LoVo (cell line): ENCODE measurements around the gene FATE1.

ENCODE experiments used
- DNase-seq: peaks from one replicate; pipeline ENCODE4 v3.0.0-alpha.2; 2016; ENCODE audit warnings: low spot score

The FATE1 gene

DNA sequence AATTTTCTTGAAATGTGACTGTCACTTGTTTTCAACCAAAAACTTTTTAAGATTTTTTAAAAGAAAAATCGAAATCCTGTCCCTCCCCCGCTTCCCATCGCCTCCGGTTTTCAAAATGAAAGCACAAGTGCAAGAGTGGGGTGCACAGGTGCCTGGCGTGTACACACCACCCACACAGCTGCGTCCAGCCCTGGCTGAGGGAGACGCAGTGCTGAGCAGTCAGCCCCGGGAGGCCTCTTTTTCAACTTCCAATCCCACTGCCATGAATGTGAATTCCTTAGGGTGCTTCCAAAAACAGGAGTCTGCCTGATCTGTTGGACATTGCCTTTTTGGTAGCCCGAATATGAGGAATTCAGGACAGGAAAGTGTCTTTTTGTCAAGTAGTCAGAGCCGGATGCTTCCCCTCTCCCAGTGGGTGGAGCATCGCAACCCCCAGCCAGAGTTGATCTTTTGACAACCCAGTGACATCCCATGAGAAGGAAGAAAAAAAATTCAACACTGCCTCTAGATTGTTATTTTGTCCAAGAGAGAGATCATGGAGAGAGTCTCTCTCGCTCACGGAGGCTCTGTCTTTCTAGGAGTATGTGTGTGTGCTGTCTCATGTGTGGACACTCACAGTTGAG, 11.7 kb upstream of the FATE1 start:
- DNase-seq, result no peak

DNA sequence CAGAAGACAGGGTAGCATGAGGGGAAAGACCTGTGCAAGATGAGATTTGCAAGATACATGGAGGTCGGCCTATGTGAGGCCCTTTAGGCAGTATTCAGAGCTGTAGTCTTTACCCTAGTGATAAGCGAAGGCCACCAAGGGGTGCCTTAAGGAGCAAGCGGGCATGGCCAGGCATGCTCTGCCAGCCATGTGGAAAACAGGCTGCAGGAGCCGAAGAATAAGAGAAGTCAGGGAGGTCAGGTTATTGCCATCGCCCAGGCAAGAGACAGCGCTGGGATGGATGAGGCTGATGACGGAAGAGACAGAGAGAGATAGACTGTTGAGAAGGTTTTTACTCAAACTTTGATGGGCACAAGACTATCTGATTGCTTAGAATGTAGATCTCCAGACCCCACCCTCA, 7.0 kb upstream of the FATE1 start:
- no peak for DNase-seq

DNA sequence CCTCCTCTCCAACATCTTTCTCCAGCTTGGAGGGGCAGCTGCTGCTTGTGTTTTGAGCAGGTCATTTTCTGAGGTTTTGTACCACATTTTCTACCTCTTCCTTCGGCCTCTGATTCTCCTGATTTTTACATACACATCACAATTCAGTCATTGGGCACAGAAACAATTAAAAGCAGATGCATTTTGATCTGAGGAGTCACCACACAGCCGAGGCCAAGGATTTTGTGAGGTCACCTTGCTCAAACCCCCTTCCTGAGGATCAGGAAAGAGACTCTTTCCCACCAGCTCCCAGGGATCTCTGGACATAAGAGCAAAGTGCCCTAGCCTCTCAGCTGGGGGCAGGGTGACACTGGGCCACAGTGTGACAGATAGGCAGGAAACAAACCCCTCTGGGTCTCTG, 5.4 kb upstream of the FATE1 start:
- no peak for DNase-seq

DNA sequence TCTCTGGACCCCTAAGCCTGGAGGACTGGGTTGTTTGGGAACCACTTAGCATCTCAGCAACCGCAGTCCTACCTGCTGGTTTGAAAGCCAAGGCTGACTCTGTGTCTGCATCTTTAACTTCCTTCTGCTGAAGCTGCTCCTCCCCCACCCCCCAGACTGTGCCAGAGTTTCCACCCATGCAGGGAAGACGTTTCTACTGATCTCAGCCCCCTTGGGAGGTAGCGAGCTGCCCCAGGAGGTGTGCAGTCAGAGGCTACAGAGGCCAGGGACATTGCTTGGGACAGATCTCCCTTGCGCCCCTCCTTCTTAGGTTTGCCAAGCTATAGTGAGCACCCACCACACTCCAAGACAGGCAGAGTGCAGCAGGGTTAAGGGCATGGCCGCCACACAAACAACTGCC, 4.7 kb upstream of the FATE1 start:
- DNase-seq, result no peak

DNA sequence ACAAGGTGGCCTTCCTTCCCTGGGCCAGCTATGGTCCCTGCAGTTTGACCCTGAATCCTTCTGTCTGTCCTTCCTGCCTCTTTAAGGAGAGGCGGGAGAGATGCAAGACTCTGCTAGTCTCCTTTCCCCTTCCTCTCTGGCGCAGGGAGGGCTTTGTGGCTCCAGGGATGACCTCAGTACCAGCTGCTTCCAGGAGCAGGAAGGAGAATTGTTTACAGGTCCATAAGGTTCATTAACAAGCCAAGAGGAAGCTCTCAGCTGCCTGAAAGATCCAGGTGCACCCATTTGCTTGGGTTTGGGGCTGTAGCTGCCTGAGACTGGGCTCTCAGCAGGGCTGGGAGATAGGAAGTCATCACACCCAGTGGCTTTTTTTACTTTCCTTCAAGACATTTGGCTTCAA, 4.0 kb upstream of the FATE1 start:
- no peak for DNase-seq

DNA sequence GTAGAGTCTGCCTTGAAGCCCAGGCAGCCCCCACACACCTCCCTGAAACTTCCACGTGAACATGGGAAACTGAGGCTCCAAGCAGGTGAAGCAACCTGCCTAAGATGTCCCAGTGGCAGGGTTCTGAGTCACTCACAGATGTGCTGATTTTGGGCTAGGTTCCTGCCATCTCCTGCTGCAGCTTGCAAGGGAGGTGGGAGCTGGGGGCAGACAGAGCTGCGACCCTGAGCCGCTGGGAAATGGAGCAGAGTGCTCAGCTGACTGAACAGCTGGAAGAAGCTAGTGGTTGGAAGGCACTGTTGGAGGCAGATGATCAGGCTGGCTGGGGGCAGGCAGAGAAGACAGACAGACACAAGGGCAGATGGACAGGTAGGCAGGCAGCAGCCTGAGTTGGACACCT, 3.6 kb upstream of the FATE1 start:
- no peak for DNase-seq

DNA sequence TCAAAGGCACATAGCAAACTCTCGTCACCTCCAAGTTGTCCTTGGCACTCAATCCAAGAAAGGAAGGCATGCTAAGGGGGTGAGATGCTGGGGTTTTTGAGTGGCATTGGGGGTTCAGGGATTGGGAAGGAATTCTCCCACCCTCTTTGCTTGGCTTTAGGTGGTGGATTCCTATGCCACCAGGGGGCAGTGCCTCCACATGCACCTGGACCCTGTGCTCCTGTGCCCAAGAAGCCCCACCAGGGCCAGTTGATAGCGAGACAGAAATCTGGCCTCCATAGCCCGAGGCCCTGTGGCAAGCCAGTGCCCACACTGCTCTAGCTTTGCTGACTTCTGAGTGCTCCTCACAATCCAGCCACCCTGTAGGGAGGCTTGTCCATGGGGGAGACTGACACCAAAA, 2.0 kb upstream of the FATE1 start:
- DNase-seq, result no peak

DNA sequence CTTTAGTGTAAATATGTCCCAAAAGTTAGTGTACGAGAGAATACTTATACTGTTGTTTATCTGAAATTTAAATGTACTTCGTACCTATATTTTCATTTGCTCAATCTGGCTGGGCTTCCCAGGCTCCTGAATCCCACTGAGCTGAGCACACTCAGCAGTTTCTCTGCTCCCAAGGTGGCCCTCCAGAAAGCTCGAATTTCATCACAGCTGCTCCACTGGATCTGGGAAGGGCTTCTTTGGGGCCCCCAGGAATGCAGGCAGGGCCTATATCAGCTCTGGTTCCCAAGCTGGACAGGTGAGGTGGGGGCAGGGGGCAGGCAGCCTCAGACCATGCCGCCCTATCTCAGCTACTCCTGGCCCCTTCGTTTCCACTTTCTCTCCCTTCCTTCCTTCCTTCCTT, 1.5 kb upstream of the FATE1 start:
- no peak for DNase-seq

DNA sequence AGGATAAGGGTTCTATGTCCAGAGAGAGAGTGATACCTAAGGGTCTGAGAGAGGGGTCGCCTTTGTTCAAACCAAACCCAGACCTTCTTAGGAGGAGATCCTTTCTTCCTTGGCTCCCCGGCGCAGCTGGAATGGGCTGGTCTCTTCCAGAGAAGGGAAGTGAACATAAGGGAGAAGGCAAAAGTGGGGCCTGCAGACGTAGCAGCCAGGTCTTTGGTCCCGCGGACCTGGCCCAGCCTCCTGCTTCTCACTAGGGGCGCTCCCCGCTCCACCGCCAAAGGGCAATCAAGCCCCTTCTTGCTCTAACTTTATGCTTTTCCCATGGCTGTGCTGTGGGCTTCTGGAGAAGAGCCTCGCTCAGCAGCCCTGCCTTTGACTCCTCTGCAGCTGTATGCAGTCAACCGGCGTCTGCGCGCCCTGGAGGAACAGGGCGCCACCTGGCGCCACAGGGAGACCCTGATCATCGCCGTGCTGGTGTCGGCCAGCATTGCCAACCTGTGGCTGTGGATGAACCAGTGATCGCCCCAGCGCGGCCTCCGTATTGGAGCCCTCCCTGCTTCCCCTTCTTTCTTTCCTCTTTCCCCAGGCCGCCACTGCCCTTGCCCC, 6.5 kb downstream of the FATE1 start:
- no peak for DNase-seq

DNA sequence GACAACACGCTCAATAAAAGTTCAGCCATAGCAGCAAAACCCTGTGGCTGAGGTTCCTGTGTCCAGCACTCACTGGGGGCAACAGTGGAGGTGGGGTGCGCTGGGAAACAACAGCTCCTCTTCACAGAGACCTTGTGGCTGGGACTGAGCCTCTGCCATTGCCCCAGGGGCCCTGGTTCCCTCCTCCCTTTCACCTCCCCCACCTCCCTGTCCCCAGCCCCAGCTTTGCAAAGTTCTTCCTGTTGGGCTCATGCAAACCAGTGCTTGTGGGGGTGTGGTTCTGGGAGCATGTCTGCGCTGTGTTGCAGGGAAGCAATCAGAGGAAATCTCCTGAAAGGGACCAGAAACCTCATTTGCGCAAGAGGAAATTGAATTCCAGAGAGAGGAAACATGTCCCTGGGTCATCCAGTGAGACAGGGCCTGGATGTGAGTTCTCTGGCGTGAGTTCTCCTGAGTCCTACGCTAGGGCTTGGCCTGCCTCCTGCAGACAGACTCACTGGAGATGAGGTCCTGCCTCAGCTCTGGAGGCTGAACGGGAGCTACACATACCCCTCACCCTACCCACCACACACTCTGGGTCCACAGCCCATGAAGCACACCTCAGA, 7.4 kb downstream of the FATE1 start:
- no peak for DNase-seq

DNA sequence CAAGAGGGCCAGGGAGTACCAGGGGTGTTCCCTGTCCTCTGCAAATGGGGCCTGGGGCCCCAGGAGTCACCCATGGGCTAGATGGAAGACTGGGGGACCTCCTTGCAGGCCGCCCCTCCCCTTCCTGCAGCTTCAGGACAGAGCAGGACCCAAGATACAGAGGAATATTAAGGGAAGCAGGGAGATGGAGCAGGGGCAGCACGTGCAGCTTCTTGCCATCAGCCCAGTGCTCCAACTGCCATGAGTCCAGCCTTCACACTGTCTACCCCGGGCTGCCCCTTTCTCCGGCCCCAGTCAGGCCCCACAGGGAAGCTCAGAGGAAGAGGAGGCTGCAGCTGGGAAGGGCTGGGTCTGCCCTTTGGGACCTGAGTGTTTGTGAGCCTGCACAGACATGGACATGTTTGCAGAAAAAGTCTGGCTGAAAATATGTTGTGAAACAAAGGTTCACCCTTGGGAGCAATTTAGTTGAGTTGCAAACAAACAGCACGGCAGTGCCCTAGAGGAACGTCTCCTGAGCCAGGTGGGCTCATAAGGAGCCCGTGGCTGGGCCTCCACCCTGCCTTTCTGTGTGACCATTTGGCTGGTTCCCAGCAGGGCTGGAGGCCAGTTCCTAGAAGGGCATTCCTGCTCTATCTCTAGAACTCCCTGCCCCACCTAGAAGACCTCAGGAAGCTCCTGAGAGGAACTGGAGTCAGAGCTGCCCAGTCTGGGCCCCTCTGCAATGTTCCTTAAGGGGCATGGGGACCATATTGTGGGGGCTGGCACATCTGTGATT, 8.9 kb downstream of the FATE1 start:
- no peak for DNase-seq

DNA sequence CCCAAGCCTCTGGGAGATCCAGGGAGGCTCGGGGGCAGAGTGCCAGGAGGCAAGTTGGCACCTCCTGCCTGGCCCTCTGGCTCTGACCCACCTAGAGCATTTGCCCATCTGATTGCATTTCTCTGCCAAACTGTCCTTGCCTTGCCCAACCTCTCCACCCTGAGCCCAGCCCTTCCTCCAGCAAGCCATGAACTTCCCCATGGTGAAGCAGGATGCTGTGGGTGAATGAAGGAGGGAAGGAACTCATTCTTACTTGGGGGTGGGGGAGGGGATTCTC, 9.4 kb downstream of the FATE1 start:
- no peak for DNase-seq

DNA sequence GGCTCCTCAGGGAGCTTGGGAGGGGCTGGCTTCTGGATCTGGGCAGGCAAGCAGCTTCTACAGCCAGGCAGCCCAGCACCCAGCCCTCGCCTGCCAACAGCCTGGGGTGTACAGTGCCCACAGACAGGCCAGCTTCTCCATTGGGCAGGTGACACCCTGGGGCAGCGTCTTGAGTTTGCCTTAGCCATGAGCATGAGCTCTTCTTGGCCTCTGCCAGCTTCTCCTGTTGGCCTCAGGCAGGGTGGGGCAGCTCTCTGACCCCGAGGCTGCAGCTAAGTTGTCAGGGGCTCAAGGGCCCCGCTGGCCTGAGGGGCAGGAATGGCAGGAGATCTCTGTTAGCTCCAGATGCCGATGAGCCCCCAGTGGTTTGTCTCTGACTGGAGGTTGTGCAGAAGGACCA, 10.9 kb downstream of the FATE1 start:
- DNase-seq, result no peak

DNA sequence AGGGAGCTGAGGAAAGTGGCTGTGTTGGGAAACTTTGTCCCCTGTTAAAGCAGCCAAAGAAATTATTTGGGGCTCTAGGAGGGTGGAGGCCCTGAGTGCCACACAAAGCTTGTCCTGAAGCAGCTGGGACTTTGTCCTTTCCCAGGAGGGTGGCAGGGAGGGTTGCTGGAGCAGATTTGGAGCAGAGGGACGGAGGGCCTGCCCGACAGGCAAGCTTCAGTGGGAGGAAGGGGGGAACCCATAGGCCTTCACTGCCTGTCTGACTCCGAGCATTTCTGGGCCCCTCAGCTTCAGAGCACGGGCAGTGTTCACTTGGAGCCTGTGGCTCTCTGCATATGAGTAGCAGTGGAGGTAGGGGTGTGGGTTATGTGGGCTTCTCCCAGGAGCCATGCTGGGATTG, 11.5 kb downstream of the FATE1 start:
- no peak for DNase-seq

DNA sequence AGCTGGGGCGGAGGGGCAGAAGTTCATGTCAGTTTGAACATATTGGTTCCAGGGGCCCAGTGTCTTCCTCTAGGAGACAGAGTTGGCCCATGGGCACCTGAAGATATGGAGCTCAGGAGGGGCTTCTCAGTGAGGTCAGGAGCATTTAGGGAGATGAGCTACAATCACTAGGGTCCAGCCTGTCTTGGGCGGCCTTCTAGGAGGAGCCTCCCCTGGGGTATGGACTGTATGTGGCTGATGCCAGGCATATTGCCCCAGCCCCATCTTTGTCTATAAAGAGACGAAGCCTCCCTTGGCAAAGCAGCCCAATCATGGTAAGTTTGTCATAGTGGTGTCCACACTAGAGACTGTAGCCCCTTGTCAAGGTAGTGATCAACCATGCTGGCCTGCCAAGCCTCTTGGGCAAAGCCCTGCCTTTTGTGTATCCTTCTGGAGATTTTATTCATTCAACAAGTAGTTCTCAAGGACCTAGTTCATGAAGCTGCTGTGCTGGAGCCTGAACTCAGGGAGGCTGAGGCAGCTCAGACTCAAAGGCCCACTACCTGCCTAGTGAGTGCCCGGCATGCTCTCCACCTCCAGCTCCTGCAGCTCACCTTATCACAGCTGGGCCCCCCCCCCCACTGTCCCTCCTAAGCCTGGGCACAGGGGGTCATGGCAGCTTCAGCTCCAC, 13.4 kb downstream of the FATE1 start:
- no peak for DNase-seq

DNA sequence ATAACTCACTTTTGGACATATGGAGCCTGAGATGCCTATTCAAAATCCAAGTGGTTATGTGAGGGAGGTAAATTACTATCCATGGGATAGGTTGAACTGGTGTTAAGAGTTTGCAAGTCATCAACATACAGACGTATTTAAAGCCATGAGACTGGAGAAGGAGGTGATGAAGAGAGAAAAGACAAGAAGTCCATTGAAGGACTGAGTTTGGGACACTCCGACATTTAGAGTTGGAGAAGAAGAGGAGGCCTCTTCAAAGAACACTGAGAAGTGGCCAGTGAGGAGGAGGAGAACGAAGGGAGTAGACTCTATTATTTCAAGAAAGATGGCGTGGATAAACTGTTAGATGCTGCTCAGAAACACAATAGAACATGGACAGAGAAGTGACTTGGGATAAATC, 18.6 kb downstream of the FATE1 start, which contains the start of gene CNGA2:
TSS of gene CNGA2 (plus strand) at position 301 of the 400 bp plus-strand sequence. CDS start 3,738 bp downstream, outside the sequence.
- no peak for DNase-seq

DNA sequence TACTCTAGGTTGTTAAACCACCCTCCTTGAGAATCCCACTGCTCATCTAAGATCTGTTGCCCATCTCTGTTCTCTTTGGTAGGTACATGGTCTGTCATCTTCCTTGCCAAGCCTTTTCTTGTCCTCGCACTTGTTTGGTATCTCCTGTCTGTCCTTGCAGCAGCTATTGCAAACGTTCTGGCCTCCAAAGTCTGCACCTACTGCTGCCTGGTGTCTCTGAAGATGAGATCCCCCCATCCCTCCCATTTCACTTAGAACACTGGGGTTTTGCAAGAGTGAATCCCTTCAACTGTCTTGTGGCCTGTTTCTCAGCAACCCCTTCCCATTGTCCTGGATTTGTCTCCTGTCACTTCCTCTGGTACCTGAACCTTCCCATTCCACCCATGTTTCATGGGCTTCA, 19.4 kb downstream of the FATE1 start:
- no peak for DNase-seq

DNA sequence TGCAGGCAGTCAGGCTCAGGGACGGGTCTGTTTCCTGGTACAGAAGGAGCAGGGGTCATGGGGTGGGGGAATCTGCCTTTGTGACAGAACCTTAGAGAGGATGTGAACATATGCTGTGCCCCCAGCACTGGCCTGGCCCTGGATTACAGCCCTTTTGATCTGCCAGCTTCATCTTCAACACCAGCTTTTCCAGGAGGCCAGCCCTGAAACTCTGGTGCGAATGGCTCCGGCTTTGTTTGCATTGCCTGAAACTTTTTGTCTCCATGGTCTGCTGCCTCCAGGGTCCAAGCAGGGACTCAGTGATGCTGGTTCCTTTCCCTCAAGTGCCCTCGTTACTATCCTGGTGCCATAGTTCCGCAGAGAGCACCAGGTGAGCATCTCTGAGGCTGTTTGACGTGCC, 20.9 kb downstream of the FATE1 start:
- DNase-seq, result no peak

DNA sequence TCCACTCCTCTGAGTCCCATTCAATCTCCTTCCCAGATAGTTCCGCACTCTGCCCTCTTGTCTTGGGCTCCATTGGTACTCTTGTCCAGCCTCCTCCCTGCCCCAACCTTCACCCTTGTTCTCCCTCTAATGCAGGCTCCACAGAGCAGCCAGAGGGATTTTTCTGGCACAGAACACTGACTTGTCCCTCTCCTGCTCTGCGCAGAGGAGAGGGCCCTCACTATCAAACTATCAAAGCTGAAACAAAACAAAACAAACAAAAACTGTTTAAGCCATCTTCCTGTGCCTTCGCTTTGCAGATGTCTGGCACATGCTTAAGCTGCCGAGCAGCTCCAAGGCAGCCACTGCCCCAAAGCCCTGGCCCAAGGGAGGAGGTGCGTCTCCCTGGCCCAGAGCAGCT, 21.7 kb downstream of the FATE1 start:
- no peak for DNase-seq

DNA sequence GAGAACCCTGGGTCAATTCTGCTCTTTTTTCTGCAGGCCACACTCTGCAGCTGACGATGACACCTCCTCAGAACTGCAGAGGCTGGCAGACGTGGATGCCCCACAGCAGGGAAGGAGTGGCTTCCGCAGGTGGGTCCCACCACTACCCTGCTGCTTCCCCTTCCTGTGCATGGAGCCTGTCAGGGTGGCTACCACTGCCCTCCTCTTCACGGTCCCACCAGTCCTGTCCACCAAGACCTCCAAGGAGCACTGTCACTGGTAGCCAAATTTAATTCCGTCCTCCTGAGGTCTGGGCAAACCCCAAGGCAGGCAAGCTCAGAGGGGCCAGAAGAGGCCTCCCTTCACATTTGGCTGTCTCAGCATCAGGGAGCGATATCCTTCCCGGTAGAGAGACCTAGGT, 22.9 kb downstream of the FATE1 start:
- no peak for DNase-seq

DNA sequence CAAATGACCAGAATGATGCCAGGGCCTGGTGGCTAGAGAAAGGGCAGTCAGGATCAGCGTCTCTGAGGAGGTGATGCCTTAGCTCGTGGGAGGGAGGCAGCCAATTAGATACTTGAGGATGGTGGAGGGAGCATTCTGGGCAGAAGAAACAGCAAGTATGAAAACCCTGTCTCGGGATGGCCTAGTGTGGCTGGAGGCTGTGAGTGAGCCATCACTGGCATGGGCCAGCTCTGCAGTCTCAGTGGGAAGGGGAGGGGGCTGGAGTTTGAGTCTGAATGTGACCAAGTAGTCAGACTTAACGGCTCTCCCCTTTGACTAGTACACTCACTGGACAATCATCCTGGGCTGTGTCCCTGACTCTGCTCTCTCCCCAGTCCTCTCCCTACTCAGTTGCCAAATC, 25.8 kb downstream of the FATE1 start:
- DNase-seq, result no peak

DNA sequence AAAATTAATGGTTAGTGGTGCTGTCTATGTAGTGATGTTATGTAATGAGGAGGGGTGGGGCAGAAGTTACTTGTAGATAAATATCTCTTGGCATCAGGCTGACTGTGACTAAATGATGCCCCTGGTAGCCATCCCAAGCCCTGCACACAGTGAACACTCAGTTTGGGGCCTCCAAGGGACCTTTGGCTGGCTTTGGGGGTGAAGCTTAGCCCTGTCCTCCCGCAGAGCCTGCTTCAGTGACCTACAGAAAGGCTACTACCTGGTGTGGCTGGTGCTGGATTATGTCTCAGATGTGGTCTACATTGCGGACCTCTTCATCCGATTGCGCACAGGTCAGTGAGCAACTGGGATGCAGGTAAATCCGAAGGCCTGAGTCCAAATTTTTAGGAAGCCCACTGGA, 26.5 kb downstream of the FATE1 start:
- DNase-seq, result no peak
